LNCAP (cell line): ENCODE measurements around the gene CDC45.

Experiments
- CTCF ChIP-seq: fragments of 450-650 bp; IDR thresholded peaks from 2 replicates; pipeline ENCODE4 v1.5.1; 2017; ENCODE audit warnings: mild to moderate bottlenecking

Gene CDC45

GRCh38 chr22:19463008-19463407, 16.7 kb upstream of the CDC45 start:
- TF ChIP-seq CTCF = no peak

- TF ChIP-seq CTCF = no peak
These were observed 15.9 kb upstream of the CDC45 start for GRCh38 chr22:19463491-19464469.

GRCh38 chr22:19464546-19464945, 15.2 kb upstream of the CDC45 start:
- TF ChIP-seq CTCF = no peak

GRCh38 chr22:19464975-19465374, 14.7 kb upstream of the CDC45 start:
- TF ChIP-seq CTCF = no peak

GRCh38 chr22:19466126-19466716, 13.5 kb upstream of the CDC45 start:
- no peak for TF ChIP-seq CTCF

- no peak for TF ChIP-seq CTCF
These were observed 12.6 kb upstream of the CDC45 start for GRCh38 chr22:19466848-19467752.

GRCh38 chr22:19467912-19468311, 11.8 kb upstream of the CDC45 start:
- no peak for TF ChIP-seq CTCF
